Smooth muscle cell (in vitro differentiated cells): ENCODE data around the gene GPBP1L1. TPM values are rescaled to one million over a fixed set of nuclear protein-coding genes. Genes with fewer than 3 reads are reported as not detected.

Experiments
- DNase-seq: peaks from one replicate; lab custom pipeline; 2025; ENCODE audit not compliant: unreplicated experiment; lab: John Stamatoyannopoulos, UW
- H2AFZ ChIP-seq: fragments of 200-600 bp; sonication (generic); 2 replicates; pipeline ENCODE4 v1.6.0; 2016; ENCODE audit warnings: antibody characterized with exemption, low read depth, mild to moderate bottlenecking
- H3F3A ChIP-seq: fragments of 200-600 bp; sonication (generic); 2 replicates; pipeline ENCODE4 v1.6.0; 2017; ENCODE audit warnings: antibody characterized with exemption, low read depth
- H3K27ac ChIP-seq: fragments of 200-600 bp; sonication (generic); 2 replicates; pipeline ENCODE4 v1.5.1; 2016; ENCODE audit warnings: low read depth, mild to moderate bottlenecking
- H3K27me3 ChIP-seq: fragments of 200-600 bp; sonication (generic); 2 replicates; pipeline ENCODE4 v1.6.1; 2016; ENCODE audit warnings: low read depth, mild to moderate bottlenecking
- H3K36me3 ChIP-seq: fragments of 200-600 bp; sonication (generic); 2 replicates; pipeline ENCODE4 v1.5.1; 2016; ENCODE audit warnings: low read depth
- H3K4me1 ChIP-seq: fragments of 200-600 bp; sonication (generic); 2 replicates; pipeline ENCODE4 v1.5.1; 2016; ENCODE audit warnings: low read depth
- H3K4me2 ChIP-seq: fragments of 200-600 bp; sonication (generic); 2 replicates; pipeline ENCODE4 v1.6.0; 2016; ENCODE audit warnings: mild to moderate bottlenecking
- H3K4me3 ChIP-seq: fragments of 200-600 bp; sonication (generic); 2 replicates; pipeline ENCODE4 v1.5.1; 2016; ENCODE audit warnings: mild to moderate bottlenecking
- H3K79me2 ChIP-seq: fragments of 200-600 bp; sonication (generic); 2 replicates; pipeline ENCODE4 v1.6.0; 2016; ENCODE audit warnings: low read depth, mild to moderate bottlenecking
- H3K9ac ChIP-seq: fragments of 200-600 bp; sonication (generic); 2 replicates; pipeline ENCODE4 v1.6.0; 2016; ENCODE audit warnings: low read depth
- H3K9me3 ChIP-seq: fragments of 200-600 bp; sonication (generic); replicated peaks from 2 replicates; pipeline ENCODE4 v1.5.1; 2016; ENCODE audit warnings: low read depth
- H4K20me1 ChIP-seq: fragments of 200-600 bp; sonication (generic); 2 replicates; pipeline ENCODE4 v1.6.0; 2016; ENCODE audit warnings: low read depth
- CTCF ChIP-seq: fragments of 200-600 bp; sonication (generic); IDR thresholded peaks from 2 replicates; pipeline ENCODE4 v1.5.1; 2017; ENCODE audit warnings: borderline replicate concordance, mild to moderate bottlenecking, antibody characterized with exemption; ENCODE audit not compliant: insufficient read depth, poor library complexity, severe bottlenecking
- WGBS: methylation state at CpG from one replicate; pipeline ENCODE4 v1.1.7; 2016; ENCODE audit warnings: low lambda C conversion rate; 5-methylcytosine and 5-hydroxymethylcytosine counted together
- polyA plus RNA-seq: library from polyadenylated mRNA; unstranded; fragments of >200 nt; fragmentation: Nextera tagmentation; extraction: Ambion mirVana; gene quantifications from 2 replicates; pipeline ENCODE4 v1.2.1, GENCODE V29; 2016
- total RNA-seq: library from RNA; depleted of rRNA; stranded (reverse); fragments of >200 nt; gene quantifications from 2 replicates; pipeline ENCODE4 v1.2.3, GENCODE V29; 2014

GPBP1L1 gene
- total and polyA plus RNA-seq, 2 experiments from 2014 or later, result 51.9 to 93.2 TPM

GRCh38 chr1:45643978-45644377, 42.4 kb downstream of the GPBP1L1 start:
- Histone ChIP-seq H3K79me2 (peaks cover 9% of the 10 kb centered on the region), H4K20me1 (peaks cover 20% of the 10 kb centered on the region), H3K9ac (no peak overlapping the region), H3F3A (no peaks in the 10 kb centered on the region), H3K4me2 (no peak overlapping the region), H3K4me1 (no peaks in the 10 kb centered on the region), H3K9me3 (no peaks in the 10 kb centered on the region), H3K27me3 (no peaks in the 10 kb centered on the region), H3K36me3 (peaks cover under 1% of the 10 kb centered on the region), H2AFZ (no peak overlapping the region), H3K27ac (peak overlapping the region; percentile 23), H3K4me3 (no peak overlapping the region)
- TF ChIP-seq CTCF, result no peak
- DNase-seq, result no peak

- H3K79me2 ChIP-seq, result peaks cover 8% of the 10 kb centered on the region
- no peaks in the 10 kb centered on the region for H3K4me1 ChIP-seq
- H3K36me3 ChIP-seq, result peaks cover 7% of the 10 kb centered on the region
- H3K4me2 ChIP-seq, result no peak overlapping the region
- no peak overlapping the region for H3K27ac ChIP-seq
- H3K4me3 ChIP-seq, result no peak overlapping the region
- 79% methylated on average over 5 of the region's 5 CpGs for WGBS
- no peak for TF ChIP-seq CTCF
- no peak overlapping the region for H3K9ac ChIP-seq
- H3F3A ChIP-seq, result no peaks in the 10 kb centered on the region
- H4K20me1 ChIP-seq, result peaks cover 13% of the 10 kb centered on the region
- no peaks in the 10 kb centered on the region for H3K9me3 ChIP-seq
- H3K27me3 ChIP-seq, result no peaks in the 10 kb centered on the region
- H2AFZ ChIP-seq, result no peak overlapping the region
- DNase-seq, result no peak
These were observed 43.0 kb downstream of the GPBP1L1 start for GRCh38 chr1:45643321-45643720.

- DNase-seq, result no peak
- Histone ChIP-seq H3K4me1 (no peaks in the 10 kb centered on the region), H4K20me1 (peaks cover 5% of the 10 kb centered on the region), H3K4me3 (no peak overlapping the region), H3K36me3 (peaks cover 11% of the 10 kb centered on the region), H3K9me3 (no peaks in the 10 kb centered on the region), H3K4me2 (no peak overlapping the region), H3F3A (no peaks in the 10 kb centered on the region), H3K79me2 (no peaks in the 10 kb centered on the region), H3K9ac (no peak overlapping the region), H3K27ac (no peak overlapping the region), H3K27me3 (no peaks in the 10 kb centered on the region), H2AFZ (no peak overlapping the region)
- 93% methylated on average over 1 of the region's 1 CpG for WGBS
- no peak for TF ChIP-seq CTCF
These were observed 46.0 kb downstream of the GPBP1L1 start for GRCh38 chr1:45640293-45640692.

- DNase-seq, result no peak
- Histone ChIP-seq H3K36me3 (peaks cover 25% of the 10 kb centered on the region), H3K79me2 (no peaks in the 10 kb centered on the region), H2AFZ (no peak overlapping the region), H3K27ac (no peak overlapping the region), H3K27me3 (no peaks in the 10 kb centered on the region), H4K20me1 (peaks cover 4% of the 10 kb centered on the region), H3K4me3 (no peak overlapping the region), H3K4me2 (no peak overlapping the region), H3K9ac (no peak overlapping the region), H3F3A (no peaks in the 10 kb centered on the region), H3K9me3 (no peaks in the 10 kb centered on the region), H3K4me1 (no peaks in the 10 kb centered on the region)
- no peak for TF ChIP-seq CTCF
- 84% methylated on average over 1 of the region's 1 CpG for WGBS
These were observed 51.1 kb downstream of the GPBP1L1 start for GRCh38 chr1:45635211-45635610.
